HG03432 (cell line): Measurements from ENCODE around the gene RBBP8NL.

Experiments
- ATAC-seq: cut with Tn5 transposase; IDR thresholded peaks from one replicate; pipeline ENCODE4 v1.9.1; 2021; ENCODE audit warnings: mild to moderate bottlenecking, moderate library complexity; ENCODE audit not compliant: unreplicated experiment

Gene RBBP8NL

DNA sequence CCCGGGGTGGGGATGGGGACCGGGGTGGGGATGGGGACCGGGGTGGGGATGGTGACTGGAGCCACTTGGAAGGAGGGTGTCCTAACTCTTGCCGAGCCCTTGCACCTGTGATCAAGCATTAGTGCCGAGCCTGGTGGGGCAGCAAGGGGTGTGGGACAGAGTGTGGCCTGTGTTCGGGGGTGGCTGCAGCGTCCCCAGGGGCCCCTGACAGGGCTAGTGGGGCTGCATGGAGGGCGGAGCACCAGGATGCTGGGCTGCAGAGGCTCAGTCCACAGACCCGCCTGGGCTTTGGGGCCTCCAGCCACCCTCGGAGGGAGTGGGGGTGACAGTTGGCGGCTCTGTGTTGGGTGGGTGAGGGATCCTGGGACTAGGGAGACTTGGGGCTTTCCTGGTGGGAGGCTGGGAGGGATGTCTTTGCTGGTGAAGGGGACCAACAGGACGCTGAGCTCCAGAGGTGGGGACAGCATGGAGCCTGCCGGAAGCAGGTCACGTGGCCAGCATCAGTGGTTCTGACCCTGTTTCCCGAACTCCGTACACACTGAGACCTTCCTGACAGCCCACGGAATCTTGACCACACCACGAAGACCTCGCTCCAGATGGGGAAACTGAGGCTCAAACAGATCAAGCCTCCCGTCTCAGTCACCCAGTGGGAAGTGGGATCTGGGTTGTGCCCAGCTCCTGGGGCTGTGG is 4.6 kb downstream of the RBBP8NL start:
- ATAC-seq = no peak

GRCh38 chr20:62421716-62421990 is 5.7 kb downstream of the RBBP8NL start:
- no peak for ATAC-seq

GRCh38 chr20:62420846-62421715 is 6.3 kb downstream of the RBBP8NL start:
- no peak for ATAC-seq

GRCh38 chr20:62419759-62420158 is 7.6 kb downstream of the RBBP8NL start:
- no peak for ATAC-seq

DNA sequence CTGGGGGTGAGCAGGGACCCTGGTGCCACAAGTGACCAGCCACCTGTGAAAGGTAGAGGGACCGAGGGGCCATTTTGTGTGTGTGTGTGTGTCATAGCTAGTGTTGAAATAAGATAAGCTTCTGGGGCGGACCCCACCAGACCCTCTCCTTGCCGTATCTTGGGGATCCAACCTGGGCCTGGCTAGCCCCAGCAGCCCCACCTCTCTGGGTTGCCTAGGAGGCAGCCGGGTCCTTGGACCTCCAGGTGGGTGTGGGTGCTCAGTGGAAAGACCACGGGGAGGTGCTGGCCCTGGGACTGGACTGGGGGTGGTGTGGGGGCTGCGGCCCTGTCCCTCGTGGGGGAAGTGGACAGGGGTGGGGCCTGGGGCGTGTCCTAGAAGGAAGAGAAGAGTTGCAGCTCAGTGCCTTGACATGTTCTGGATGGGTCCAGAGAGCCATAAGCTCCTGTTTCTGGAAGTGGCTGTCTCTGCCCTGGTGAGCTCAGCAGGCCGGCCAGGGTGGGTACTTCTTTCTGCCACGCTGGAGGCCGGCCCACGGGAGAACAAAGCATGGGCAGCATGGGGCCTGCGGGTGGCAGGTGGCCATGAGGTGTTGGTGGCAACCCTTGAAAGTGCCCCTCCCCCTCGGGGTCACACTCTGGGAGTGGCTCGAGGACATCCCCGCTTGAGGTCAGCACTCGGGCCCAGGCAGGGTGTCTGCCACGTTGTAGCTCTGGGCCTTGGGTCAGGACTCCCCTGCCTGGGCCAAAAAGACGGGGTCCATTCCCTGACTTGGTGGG is 8.4 kb downstream of the RBBP8NL start:
- ATAC-seq = no peak

GRCh38 chr20:62417981-62418708 is 9.2 kb downstream of the RBBP8NL start:
- no peak for ATAC-seq

DNA sequence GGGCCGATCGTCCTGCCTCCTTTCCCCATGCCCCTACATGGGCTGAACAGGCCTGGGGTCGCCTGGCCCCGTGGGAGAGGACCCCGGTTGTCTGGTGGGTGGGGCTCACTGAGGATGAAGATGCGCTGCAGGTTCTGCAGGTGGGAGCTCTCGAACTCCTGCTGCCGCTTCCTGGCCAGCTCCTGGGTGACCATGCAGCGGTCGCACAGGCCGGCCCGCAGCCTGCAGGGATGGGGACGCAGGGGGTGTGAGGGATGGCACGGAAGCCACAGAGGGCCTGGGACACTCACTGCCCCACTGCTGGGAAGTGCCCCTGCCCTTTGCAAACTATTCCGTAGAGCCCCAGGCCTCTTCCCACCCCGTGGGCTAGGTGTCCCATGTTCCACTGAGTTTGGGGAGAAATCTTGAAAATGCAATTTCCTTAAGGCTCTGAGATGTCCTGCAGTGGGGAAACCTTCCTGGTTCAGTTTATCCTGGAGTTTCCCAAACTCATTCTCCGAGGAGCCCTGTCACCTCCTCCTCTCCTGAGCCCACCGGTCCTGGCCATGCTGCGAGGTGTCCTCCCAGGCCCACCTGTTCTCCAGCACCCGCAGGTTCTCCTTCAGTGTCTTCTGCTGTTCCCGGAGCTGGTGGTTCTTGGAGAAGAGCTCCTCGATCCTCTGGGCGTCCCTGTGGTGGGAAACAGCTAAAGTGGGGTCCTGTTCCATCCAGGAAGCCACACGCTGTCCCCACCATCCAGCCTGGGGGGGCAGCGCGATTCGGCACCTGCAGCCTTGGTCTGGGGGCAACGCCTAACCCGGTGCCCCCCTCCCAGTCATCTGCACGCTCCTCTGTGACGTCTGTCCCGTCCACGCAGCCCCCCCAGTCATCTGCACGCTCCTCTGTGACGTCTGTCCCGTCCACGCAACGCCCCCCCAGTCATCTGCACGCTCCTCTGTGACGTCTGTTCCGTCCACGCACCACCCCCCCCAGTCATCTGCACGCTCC is 10.4 kb downstream of the RBBP8NL start:
- no peak for ATAC-seq

DNA sequence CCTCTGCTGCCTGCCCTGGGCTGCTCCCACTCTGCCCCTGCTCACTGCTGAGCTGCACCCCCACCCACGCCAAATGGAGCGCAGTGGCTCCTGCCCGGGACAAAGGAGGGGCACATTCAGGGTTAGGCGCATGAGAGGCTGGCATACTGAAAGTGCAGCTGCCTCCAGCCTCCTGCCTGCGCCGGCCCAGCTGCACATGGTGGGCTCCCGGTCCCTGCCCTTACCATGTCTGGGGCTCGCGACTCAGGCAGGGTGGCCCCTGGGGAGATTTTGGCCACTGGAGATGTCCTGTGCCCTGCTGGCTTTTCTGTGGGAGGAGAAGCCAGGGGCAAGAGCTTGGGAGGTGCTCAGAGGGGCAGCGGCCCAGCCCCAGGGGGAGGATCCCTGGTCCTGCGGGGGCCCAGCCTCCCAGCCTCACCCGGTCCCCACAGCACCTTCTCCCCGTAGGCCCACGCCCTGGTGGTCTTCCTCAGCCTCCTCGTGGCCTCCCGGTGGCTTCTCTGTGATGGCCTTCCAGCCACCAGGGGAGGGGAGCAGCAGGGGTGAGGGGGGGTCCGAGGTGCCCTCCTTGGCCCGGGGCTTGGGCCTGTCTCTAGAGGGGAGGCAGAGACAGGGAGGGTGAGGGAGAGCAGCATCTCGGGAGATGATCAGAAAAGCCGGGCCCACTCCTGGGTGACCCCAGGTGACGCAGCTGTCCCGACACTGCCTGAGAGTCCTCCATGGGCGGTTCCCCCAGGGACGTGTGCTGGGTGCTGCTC is 11.8 kb downstream of the RBBP8NL start:
- ATAC-seq = no peak

DNA sequence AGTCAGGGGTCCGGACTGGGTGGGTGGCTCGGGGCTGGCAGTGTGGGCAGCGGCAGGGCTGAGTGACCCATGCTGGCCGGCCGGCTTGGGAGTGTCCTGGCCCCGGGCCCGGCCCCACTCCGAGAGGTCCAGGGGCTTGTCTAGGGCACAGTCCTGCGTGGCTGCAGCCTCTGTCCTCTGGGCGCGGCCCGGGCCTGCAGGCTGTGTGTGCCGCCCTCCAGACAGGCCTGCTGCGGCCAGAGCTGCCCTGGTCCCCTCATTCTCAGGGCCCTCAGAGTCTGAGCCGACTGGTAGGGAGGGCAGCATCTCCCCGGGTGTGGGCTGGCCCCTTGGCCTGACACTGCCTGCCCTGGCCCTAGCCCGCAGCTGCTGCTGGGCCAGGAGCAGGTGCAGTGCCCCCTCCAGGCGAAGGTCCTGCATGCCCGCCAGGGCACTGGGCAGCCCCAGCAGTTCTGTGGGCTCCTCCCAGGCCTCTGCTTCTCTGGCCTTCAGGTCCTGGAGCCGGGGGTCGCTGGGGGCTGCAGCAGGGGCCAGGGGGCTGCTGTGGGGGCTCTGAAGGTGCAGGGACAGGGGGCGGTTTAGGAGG is 13.3 kb downstream of the RBBP8NL start:
- no peak for ATAC-seq

DNA sequence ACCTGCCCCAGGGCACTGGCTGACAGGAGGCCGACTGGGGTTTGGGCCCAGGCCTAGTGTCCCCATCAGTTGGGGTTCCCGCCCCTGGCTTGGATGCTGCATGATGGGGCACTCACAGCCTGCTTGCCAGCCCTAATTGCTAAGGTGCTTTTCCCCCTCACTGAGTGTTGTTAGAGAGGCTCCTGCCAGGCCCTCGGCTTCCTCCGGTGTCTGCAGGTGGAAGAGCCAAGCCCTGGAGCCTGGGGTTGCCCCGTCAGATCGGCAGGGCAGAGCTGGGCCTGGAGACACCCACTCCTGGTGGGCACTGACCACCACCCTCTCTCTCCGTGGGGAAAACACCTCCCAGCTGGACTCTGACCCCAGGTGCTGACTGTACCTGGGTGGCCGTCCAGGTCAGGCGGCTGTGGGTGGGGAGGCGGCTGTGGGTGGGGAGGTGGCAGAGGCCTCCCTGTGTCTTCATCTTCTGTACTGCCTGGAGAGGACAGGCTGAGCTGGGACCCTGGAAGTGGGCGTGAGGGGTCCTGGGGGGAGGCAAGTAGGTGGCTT is 14.2 kb downstream of the RBBP8NL start:
- no peak for ATAC-seq

- no peak for ATAC-seq
These were observed 14.9 kb downstream of the RBBP8NL start for GRCh38 chr20:62412194-62413024.

- ATAC-seq = no peak
These were observed 15.7 kb downstream of the RBBP8NL start for GRCh38 chr20:62411479-62412193.

DNA sequence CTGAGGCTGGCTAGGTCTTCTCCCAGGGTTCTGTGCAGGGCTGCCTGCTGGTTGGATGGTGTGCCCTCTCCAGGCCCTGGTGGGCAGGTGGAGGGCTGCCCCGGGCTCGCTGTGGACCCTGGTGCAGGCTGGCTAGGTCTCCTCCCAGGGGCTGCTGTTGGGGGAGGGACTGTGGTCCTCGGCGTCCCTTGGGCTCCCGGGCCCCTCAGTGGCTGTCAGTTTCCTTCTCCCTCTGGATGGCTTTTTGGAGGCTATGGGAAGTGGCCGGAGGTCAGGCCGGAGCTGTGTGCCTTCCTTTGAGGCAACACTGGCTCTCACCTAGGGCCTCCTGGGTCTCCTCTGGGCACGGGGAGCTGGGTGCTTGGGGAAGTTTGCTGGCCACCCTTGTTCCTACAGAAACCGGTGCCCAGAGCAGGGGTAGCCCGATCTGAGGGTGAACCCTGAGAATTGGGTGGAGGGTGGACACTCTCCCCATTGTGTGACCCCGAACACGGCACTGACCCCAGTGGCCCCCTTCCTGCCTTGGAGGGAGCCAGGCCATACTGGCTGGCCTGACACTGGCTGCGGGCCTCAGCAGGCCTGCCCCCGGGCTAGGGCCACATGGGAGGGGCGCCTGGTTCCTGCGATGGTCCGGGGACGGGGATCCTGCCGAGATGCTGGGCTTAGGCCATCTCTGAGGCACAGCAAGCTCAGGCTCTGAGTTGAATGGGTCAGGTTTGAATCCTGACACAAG is 16.4 kb downstream of the RBBP8NL start:
- ATAC-seq = no peak

- ATAC-seq = no peak
These were observed 17.2 kb downstream of the RBBP8NL start for GRCh38 chr20:62409931-62410745.

DNA sequence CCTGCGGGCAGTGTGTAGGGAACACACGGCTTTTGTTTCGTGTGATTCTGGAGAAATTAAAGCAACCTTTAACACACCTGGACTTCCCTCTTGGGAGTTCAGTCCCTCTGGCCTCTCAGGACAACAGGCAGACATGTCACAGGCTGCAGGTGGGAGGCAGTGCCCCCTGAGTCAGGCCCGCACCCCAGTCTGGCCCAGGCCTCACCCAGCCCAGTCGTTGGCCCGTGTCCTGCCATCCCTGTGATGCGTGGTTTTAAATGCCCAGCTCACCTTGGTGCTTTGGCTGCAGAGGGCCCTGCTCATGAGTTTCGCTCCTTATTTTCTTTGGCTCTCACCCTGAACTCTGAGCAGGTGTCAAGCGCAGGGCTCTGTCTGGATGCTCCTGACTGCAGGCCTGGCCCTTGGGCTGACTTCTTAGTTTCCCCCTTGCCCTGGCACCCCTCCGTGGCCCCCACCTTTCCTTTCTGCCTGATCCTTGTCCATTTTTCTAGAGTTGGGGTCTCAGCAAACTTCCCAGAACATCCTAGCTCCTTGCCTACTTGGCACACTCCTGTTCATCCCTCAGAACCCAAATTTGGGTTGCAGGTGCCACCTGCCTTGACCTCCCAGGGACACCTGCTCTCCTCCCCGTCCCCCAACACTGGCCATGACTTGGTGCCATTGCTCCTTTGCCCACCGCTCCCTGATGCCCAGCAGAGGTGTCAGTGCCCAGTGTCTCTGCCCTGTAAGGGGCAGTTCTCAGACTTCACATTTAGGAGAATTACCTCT is 18.1 kb downstream of the RBBP8NL start:
- no peak for ATAC-seq
